A549 (cell line): ENCODE measurements around the gene CDH2.

ENCODE experiments used
- BCL3 ChIP-seq: fragments of >200 bp; sonication (Bioruptor Twin); formaldehyde crosslinking; IDR thresholded peaks from 3 replicates; pipeline ENCODE4 v1.6.1; 2016
- CTCF ChIP-seq: fragments of >200 bp; sonication (Bioruptor Twin); formaldehyde crosslinking; IDR thresholded peaks from 3 replicates; pipeline ENCODE4 v1.5.1; 2016
- ESRRA ChIP-seq: fragments of 150-350 bp; IDR thresholded peaks from 2 replicates; pipeline ENCODE4 v1.6.1; 2014; ENCODE audit warnings: mild to moderate bottlenecking, low read length, borderline replicate concordance
- PBX3 ChIP-seq: IDR thresholded peaks from 2 replicates; pipeline ENCODE4 v1.6.1; 2012
- POLR2A ChIP-seq: IDR thresholded peaks from 2 replicates; pipeline ENCODE4 v1.6.1; 2012; ENCODE audit warnings: mild to moderate bottlenecking, low read length
- RAD21 ChIP-seq, 2 experiments: fragments of >200 bp in 1 of 2; sonication (Bioruptor Twin) in 1 of 2; formaldehyde crosslinking in 1 of 2; IDR thresholded peaks in 1 of 2; conservative IDR thresholded peaks in 1 of 2; 2 replicates in 1 of 2; 3 replicates in 1 of 2; pipeline ENCODE4 v1.6.1; 2012 to 2018; ENCODE audit warnings: inconsistent platforms in 1 of 2
- RCOR1 ChIP-seq: fragments of 150-350 bp; IDR thresholded peaks from 2 replicates; pipeline ENCODE4 v1.6.1; 2014; ENCODE audit warnings: antibody characterized with exemption, low read length, low read depth
- RFX5 ChIP-seq: fragments of 450-650 bp; IDR thresholded peaks from 2 replicates; pipeline ENCODE4 v1.7.1; 2014; ENCODE audit warnings: antibody characterized with exemption, mild to moderate bottlenecking, moderate library complexity
- USF2 ChIP-seq: fragments of 450-650 bp; IDR thresholded peaks from 2 replicates; pipeline ENCODE4 v1.6.1; 2014; ENCODE audit warnings: antibody characterized with exemption
- ZFP36 ChIP-seq: fragments of 450-650 bp; IDR thresholded peaks from 2 replicates; pipeline ENCODE4 v1.6.1; 2014; ENCODE audit warnings: borderline replicate concordance; ENCODE audit not compliant: partially characterized antibody

GRCh38 chr18:28136071-28136470, 40.9 kb downstream of the CDH2 start:
- TF ChIP-seq PBX3 (no peak), CTCF (no peak), POLR2A (no peak), BCL3 (no peak), RCOR1 (no peak), ESRRA (no peak), USF2 (no peak), RFX5 (no peak), RAD21 (conservative IDR thresholded peaks at IDR 0.05 in 1 of 2, IDR thresholded peaks at IDR 0.05 in 1 of 2) (no peak), ZFP36 (no peak)
